HUES48 (cell line): ENCODE results near the gene TXN.

Experiments used
- H3K27ac ChIP-seq: one replicate; pipeline ENCODE4 v1.7.0; 2013; ENCODE audit warnings: low read depth, low read length, inconsistent platforms
- H3K27me3 ChIP-seq: 2 replicates; pipeline ENCODE4 v1.6.1; 2013; ENCODE audit warnings: mild to moderate bottlenecking, low read length; ENCODE audit not compliant: control insufficient read depth, insufficient read depth
- H3K36me3 ChIP-seq: 2 replicates; pipeline ENCODE4 v1.6.1; 2013; ENCODE audit warnings: low read length; ENCODE audit not compliant: control insufficient read depth, insufficient read depth
- H3K4me1 ChIP-seq: 2 replicates; pipeline ENCODE4 v1.6.1; 2013; ENCODE audit warnings: mild to moderate bottlenecking, low read length; ENCODE audit not compliant: control insufficient read depth, insufficient read depth
- H3K4me3 ChIP-seq: 2 replicates; pipeline ENCODE4 v1.5.1; 2013; ENCODE audit warnings: mild to moderate bottlenecking, low read depth, low read length
- H3K9ac ChIP-seq: 2 replicates; pipeline ENCODE4 v1.6.1; 2013; ENCODE audit warnings: mild to moderate bottlenecking, low read depth, low read length, moderate library complexity
- H3K9me3 ChIP-seq: 2 replicates; pipeline ENCODE4 v1.6.1; 2013; ENCODE audit warnings: low read length; ENCODE audit not compliant: control insufficient read depth, insufficient read depth

TXN gene

GRCh38 chr9:110244616-110245015, 11.7 kb downstream of the TXN start:
- no peak overlapping the region for H3K4me3 ChIP-seq
- no peak overlapping the region for H3K9ac ChIP-seq
- peaks cover 65% of the 10 kb centered on the region for H3K36me3 ChIP-seq
- no peaks in the 10 kb centered on the region for H3K27me3 ChIP-seq
- 0 out of 2 replicates have a peak, but pooled peaks cover 5% of the 10 kb centered on the region for H3K4me1 ChIP-seq
- no peaks in the 10 kb centered on the region for H3K9me3 ChIP-seq
- H3K27ac ChIP-seq, result no peak overlapping the region

GRCh38 chr9:110241858-110242321, 14.4 kb downstream of the TXN start:
- Histone ChIP-seq H3K27me3 (no peaks in the 10 kb centered on the region), H3K36me3 (peaks cover 40% of the 10 kb centered on the region), H3K4me3 (no peak overlapping the region), H3K4me1 (0 out of 2 replicates have a peak, but pooled peaks cover 5% of the 10 kb centered on the region), H3K9me3 (no peaks in the 10 kb centered on the region), H3K27ac (no peak overlapping the region), H3K9ac (no peak overlapping the region)

GRCh38 chr9:110241260-110241857, 14.9 kb downstream of the TXN start:
- Histone ChIP-seq H3K9ac (no peak overlapping the region), H3K4me1 (0 out of 2 replicates have a peak, but pooled peaks cover 5% of the 10 kb centered on the region), H3K9me3 (no peaks in the 10 kb centered on the region; the same call in 1 of the 2 replicates), H3K4me3 (no peak overlapping the region), H3K36me3 (peaks cover 35% of the 10 kb centered on the region), H3K27me3 (no peaks in the 10 kb centered on the region), H3K27ac (no peak overlapping the region)

- Histone ChIP-seq H3K9ac (no peak overlapping the region), H3K36me3 (peaks cover 27% of the 10 kb centered on the region), H3K27me3 (no peaks in the 10 kb centered on the region), H3K9me3 (peaks cover 3% of the 10 kb centered on the region; the same call in 1 of the 2 replicates), H3K4me3 (no peak overlapping the region), H3K27ac (no peak overlapping the region), H3K4me1 (0 out of 2 replicates have a peak, but pooled peaks cover 5% of the 10 kb centered on the region)
Measured at GRCh38 chr9:110240198-110240597, 16.1 kb downstream of the TXN start.

- H3K27me3 ChIP-seq, result no peaks in the 10 kb centered on the region
- H3K27ac ChIP-seq, result no peak overlapping the region
- H3K4me1 ChIP-seq, result no peaks in the 10 kb centered on the region
- H3K9ac ChIP-seq, result no peak overlapping the region
- H3K9me3 ChIP-seq, result no peaks in the 10 kb centered on the region
- no peak overlapping the region for H3K4me3 ChIP-seq
- no peaks in the 10 kb centered on the region for H3K36me3 ChIP-seq
Measured at GRCh38 chr9:110228321-110228720, 28.0 kb downstream of the TXN start.

GRCh38 chr9:110224583-110224982, 31.7 kb downstream of the TXN start:
- H3K9ac ChIP-seq, result no peak overlapping the region
- no peaks in the 10 kb centered on the region for H3K9me3 ChIP-seq
- no peaks in the 10 kb centered on the region for H3K36me3 ChIP-seq
- no peaks in the 10 kb centered on the region for H3K27me3 ChIP-seq
- no peak overlapping the region for H3K4me3 ChIP-seq
- H3K27ac ChIP-seq, result no peak overlapping the region
- H3K4me1 ChIP-seq, result no peaks in the 10 kb centered on the region

GRCh38 chr9:110220809-110221208, 35.5 kb downstream of the TXN start:
- Histone ChIP-seq H3K4me3 (no peak overlapping the region), H3K9ac (no peak overlapping the region), H3K36me3 (no peaks in the 10 kb centered on the region)

GRCh38 chr9:110217656-110218099, 38.6 kb downstream of the TXN start:
- Histone ChIP-seq H3K4me3 (no peak overlapping the region), H3K36me3 (no peaks in the 10 kb centered on the region), H3K9ac (no peak overlapping the region), H3K27me3 (no peaks in the 10 kb centered on the region), H3K9me3 (no peaks in the 10 kb centered on the region), H3K27ac (no peak overlapping the region), H3K4me1 (no peaks in the 10 kb centered on the region)

More at GRCh38 chr9:110220809-110221208, 35.5 kb downstream of the TXN start:
- Histone ChIP-seq H3K9me3 (no peaks in the 10 kb centered on the region), H3K4me1 (no peaks in the 10 kb centered on the region), H3K27ac (no peak overlapping the region), H3K27me3 (no peaks in the 10 kb centered on the region)

- Histone ChIP-seq H3K4me1 (no peaks in the 10 kb centered on the region), H3K9ac (no peak overlapping the region), H3K9me3 (no peaks in the 10 kb centered on the region), H3K27me3 (no peaks in the 10 kb centered on the region), H3K27ac (no peak overlapping the region), H3K4me3 (no peak overlapping the region), H3K36me3 (no peaks in the 10 kb centered on the region)
Measured at GRCh38 chr9:110214586-110215355, 41.5 kb downstream of the TXN start.

- Histone ChIP-seq H3K9me3 (no peaks in the 10 kb centered on the region), H3K9ac (no peak overlapping the region), H3K36me3 (no peaks in the 10 kb centered on the region), H3K4me3 (no peak overlapping the region), H3K4me1 (no peaks in the 10 kb centered on the region), H3K27me3 (no peaks in the 10 kb centered on the region), H3K27ac (no peak overlapping the region)
Measured at GRCh38 chr9:110214090-110214489, 42.2 kb downstream of the TXN start.

- Histone ChIP-seq H3K4me1 (no peaks in the 10 kb centered on the region), H3K36me3 (no peaks in the 10 kb centered on the region), H3K9me3 (no peaks in the 10 kb centered on the region), H3K4me3 (no peak overlapping the region), H3K27me3 (no peaks in the 10 kb centered on the region), H3K27ac (no peak overlapping the region), H3K9ac (no peak overlapping the region)
Measured at GRCh38 chr9:110213413-110214044, 42.8 kb downstream of the TXN start.
